Endothelial cell of umbilical vein (primary cell): ENCODE data around the gene FOXK1. TPM values are rescaled to one million over a fixed set of nuclear protein-coding genes. Genes with fewer than 3 reads are reported as not detected.

Experiments
- BruUV-seq: library from RNA; stranded (reverse); fragments of 400-500 nt; replicated peaks from 2 replicates; lab custom pipeline; 2021; lab: Mats Ljungman, UMichigan
- CTCF ChIA-PET: fragments of 300-600, 350-600 bp; sonication (Branson Sonifier 250); formaldehyde crosslinking; loops from one replicate; lab custom pipeline; 2021; ENCODE audit warnings: antibody characterized with exemption, inconsistent platforms; lab: Charles Lee
- POLR2A ChIA-PET: fragments of 300-600, 350-600 bp; sonication (Branson Sonifier 250); formaldehyde crosslinking; loops from one replicate; lab custom pipeline; 2021; ENCODE audit warnings: antibody characterized with exemption, inconsistent platforms; lab: Charles Lee
- DNase-seq: peaks from one replicate; pipeline ENCODE4 v3.0.0-alpha.2; 2011; ENCODE audit warnings: low read depth, low spot score
- FAIRE-seq: peaks from 2 replicates; lab custom pipeline; 2011; peaks lifted over from hg19 to GRCh38; lab: Jason Lieb, UNC
- H2AFZ ChIP-seq: 2 replicates; pipeline ENCODE4 v1.6.0; 2012; ENCODE audit warnings: low read depth, low read length, control low read depth, inconsistent platforms
- H3K27ac ChIP-seq: 2 replicates; pipeline ENCODE4 v1.5.1; 2011; ENCODE audit warnings: low read depth, mild to moderate bottlenecking, control low read depth, low read length, moderate library complexity; ENCODE audit not compliant: insufficient read depth
- H3K27me3 ChIP-seq, 2 experiments: 2 replicates each; pipeline versions ENCODE4 v1.6.0 to v1.6.1; 2011; ENCODE audit warnings: low read length in 2 of 2, mixed read lengths in 1 of 2; ENCODE audit not compliant: control insufficient read depth in 2 of 2, insufficient read depth in 2 of 2
- H3K36me3 ChIP-seq, 2 experiments: 2 replicates in 1 of 2; 3 replicates in 1 of 2; pipeline ENCODE4 v1.5.1; 2011; ENCODE audit warnings: low read length in 2 of 2, mild to moderate bottlenecking in 1 of 2, moderate library complexity in 1 of 2; ENCODE audit not compliant: control insufficient read depth in 2 of 2, insufficient read depth in 2 of 2; ENCODE audit errors: extremely low read depth in 1 of 2
- H3K4me1 ChIP-seq: 3 replicates; pipeline ENCODE4 v1.5.1; 2011; ENCODE audit warnings: mild to moderate bottlenecking, low read length; ENCODE audit not compliant: control insufficient read depth, insufficient read depth; ENCODE audit errors: extremely low read depth
- H3K4me2 ChIP-seq: 2 replicates; pipeline ENCODE4 v1.6.1; 2011; ENCODE audit warnings: low read length, control low read depth, mixed read lengths; ENCODE audit not compliant: insufficient read depth
- H3K4me3 ChIP-seq, 3 experiments: fragments of 200-600 bp in 1 of 3; sonication (generic), shearing (Covaris generic) in 1 of 3; replicated peaks in 1 of 3; 2 replicates each; pipeline ENCODE4 v1.5.1; 2011 to 2016; ENCODE audit warnings: control low read depth in 3 of 3, low read length in 3 of 3, mild to moderate bottlenecking in 2 of 3, inconsistent platforms in 1 of 3, low read depth in 1 of 3, moderate library complexity in 1 of 3; ENCODE audit not compliant: insufficient read depth in 1 of 3
- H3K79me2 ChIP-seq: 2 replicates; pipeline ENCODE4 v1.6.0; 2012; ENCODE audit warnings: low read length, inconsistent platforms; ENCODE audit not compliant: control insufficient read depth, insufficient read depth
- H3K9ac ChIP-seq: replicated peaks from 2 replicates; pipeline ENCODE3; 2011; ENCODE audit warnings: low read length, control low read depth; ENCODE audit not compliant: insufficient read depth; ENCODE audit errors: extremely low read depth
- H3K9me1 ChIP-seq: replicated peaks from 3 replicates; pipeline ENCODE4 v1.6.0; 2011; ENCODE audit warnings: mild to moderate bottlenecking, low read length; ENCODE audit not compliant: control insufficient read depth, insufficient read depth; ENCODE audit errors: extremely low read depth
- H3K9me3 ChIP-seq: replicated peaks from 2 replicates; pipeline ENCODE4 v1.5.1; 2012; ENCODE audit warnings: low read length, inconsistent platforms; ENCODE audit not compliant: control insufficient read depth, insufficient read depth
- H4K20me1 ChIP-seq: replicated peaks from 2 replicates; pipeline ENCODE3; 2011; ENCODE audit warnings: mild to moderate bottlenecking, low read length; ENCODE audit not compliant: control insufficient read depth, insufficient read depth; ENCODE audit errors: extremely low read depth
- EZH2 ChIP-seq: IDR thresholded peaks from 2 replicates; pipeline ENCODE4 v1.6.1; 2012; ENCODE audit warnings: borderline replicate concordance, low read depth, mild to moderate bottlenecking, moderate library complexity, low read length, inconsistent platforms; ENCODE audit not compliant: severe bottlenecking
- FOS ChIP-seq: IDR thresholded peaks from 2 replicates; pipeline ENCODE4 v1.6.1; 2011; ENCODE audit warnings: mild to moderate bottlenecking, low read length, moderate library complexity, borderline replicate concordance; ENCODE audit not compliant: insufficient read depth
- GATA2 ChIP-seq: IDR thresholded peaks from 2 replicates; pipeline ENCODE4 v1.7.0; 2011; ENCODE audit warnings: low read depth, mild to moderate bottlenecking, moderate library complexity, mixed read lengths, low read length; ENCODE audit not compliant: insufficient read length, insufficient read depth
- JUN ChIP-seq: IDR thresholded peaks from 2 replicates; pipeline ENCODE4 v1.6.1; 2011; ENCODE audit warnings: borderline replicate concordance, low read depth; ENCODE audit not compliant: insufficient read length, insufficient read depth
- MAX ChIP-seq: IDR thresholded peaks from 2 replicates; pipeline ENCODE4 v1.6.1; 2011; ENCODE audit not compliant: insufficient read depth, insufficient read length
- MYC ChIP-seq: IDR thresholded peaks from one replicate; pipeline ENCODE4 v1.6.1; 2011; ENCODE audit warnings: mild to moderate bottlenecking, low read depth, low read length
- POLR2A ChIP-seq: IDR thresholded peaks from 2 replicates; pipeline ENCODE4 v1.6.1; 2012; ENCODE audit warnings: low read depth, mild to moderate bottlenecking, control low read depth, low read length
- POLR2AphosphoS5 ChIP-seq: IDR thresholded peaks from 2 replicates; pipeline ENCODE4 v1.6.1; 2012; ENCODE audit warnings: low read depth, mild to moderate bottlenecking, control low read depth, low read length, moderate library complexity; ENCODE audit not compliant: insufficient read depth
- dilution Hi-C: fragments of 300-500 bp; cut with MboI; formaldehyde crosslinking; loops from one replicate; pipeline ENCODE4 v1.15.0; 2019; ENCODE audit warnings: low sequenced_read_pairs; ENCODE audit not compliant: extremely low pct_ligation_motif_present
- intact Hi-C: fragments of 100-400 bp; cut with micrococcal nuclease; formaldehyde crosslinking; loops from one replicate; pipeline ENCODE4 v1.10.0; 2022
- polyA plus RNA-seq, 4 experiments: library from polyadenylated mRNA; depleted of rRNA in 3 of 4; stranded (reverse) in 3 of 4; unstranded in 1 of 4; fragments of >200 nt; gene quantifications; 2 replicates each; pipeline versions ENCODE4 v1.2.1 to v1.2.3, GENCODE V29; 2011 to 2012; ENCODE audit warnings: missing spikeins in 1 of 4
- total RNA-seq: library from RNA; stranded (reverse); gene quantifications from 2 replicates; pipeline ENCODE4 v1.2.3, GENCODE V29; 2021
- TF ChIP-seq, protein P1 (sequence below), 2 donors: IDR thresholded peaks; 1 replicate in 1 of 2; 2 replicates in 1 of 2; pipeline ENCODE4 v1.5.1; 2011; ENCODE audit warnings: low read length in 2 of 2, mild to moderate bottlenecking in 2 of 2, moderate library complexity in 2 of 2, control low read depth in 1 of 2, inconsistent platforms in 1 of 2, low read depth in 1 of 2; ENCODE audit not compliant: insufficient read depth in 1 of 2; ENCODE audit errors: extremely low read depth in 1 of 2

The FOXK1 gene
- total and polyA plus RNA-seq, 2 donors (not counting 3 experiments of a cell fraction or from before 2014, with no cell fraction given): 8.0 to 52.1 TPM

DNA sequence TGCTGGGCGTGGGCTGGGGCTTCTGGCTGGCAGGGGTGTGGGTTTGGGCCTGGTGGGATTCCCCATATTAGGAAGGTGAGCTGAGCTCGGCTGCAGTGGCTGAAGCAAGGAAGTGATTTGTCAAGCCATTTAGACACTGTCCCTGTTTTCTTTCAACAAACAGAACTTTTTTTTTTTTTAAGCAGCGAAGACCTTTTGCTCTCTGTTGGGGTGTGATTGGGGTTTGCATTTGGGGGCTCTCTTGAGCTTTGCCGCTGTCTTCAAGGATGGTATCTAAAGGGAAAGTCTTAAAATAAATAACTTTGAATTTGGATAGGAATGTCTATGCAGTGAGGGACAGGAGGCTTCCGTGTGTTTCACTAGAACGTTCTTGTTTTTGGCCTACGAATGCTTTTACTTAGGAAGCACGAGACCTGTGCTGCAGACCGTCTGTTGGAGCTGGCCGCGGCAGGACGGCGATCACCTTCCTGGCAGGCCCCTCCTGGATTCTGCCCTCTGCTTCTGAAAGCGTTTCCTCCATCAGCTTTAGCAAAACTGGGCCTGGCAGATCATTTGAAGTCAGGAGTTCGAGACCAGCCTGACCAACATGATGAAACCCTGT is 43.9 kb downstream of the FOXK1 start:
- FAIRE-seq (peak; percentile 28), DNase-seq (peak; percentile 66)
- TF ChIP-seq GATA2 (no peak), POLR2A (no peak), EZH2 (no peak), MAX (no peak), FOS (no peak), POLR2AphosphoS5 (no peak), JUN (no peak), MYC (no peak)
- TF ChIP-seq, protein P1, sequence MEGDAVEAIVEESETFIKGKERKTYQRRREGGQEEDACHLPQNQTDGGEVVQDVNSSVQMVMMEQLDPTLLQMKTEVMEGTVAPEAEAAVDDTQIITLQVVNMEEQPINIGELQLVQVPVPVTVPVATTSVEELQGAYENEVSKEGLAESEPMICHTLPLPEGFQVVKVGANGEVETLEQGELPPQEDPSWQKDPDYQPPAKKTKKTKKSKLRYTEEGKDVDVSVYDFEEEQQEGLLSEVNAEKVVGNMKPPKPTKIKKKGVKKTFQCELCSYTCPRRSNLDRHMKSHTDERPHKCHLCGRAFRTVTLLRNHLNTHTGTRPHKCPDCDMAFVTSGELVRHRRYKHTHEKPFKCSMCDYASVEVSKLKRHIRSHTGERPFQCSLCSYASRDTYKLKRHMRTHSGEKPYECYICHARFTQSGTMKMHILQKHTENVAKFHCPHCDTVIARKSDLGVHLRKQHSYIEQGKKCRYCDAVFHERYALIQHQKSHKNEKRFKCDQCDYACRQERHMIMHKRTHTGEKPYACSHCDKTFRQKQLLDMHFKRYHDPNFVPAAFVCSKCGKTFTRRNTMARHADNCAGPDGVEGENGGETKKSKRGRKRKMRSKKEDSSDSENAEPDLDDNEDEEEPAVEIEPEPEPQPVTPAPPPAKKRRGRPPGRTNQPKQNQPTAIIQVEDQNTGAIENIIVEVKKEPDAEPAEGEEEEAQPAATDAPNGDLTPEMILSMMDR (IDR thresholded peaks at IDR 0.05; ENCODE audit: extremely low read depth in 1 of 2, insufficient read depth in 1 of 2, low read depth in 1 of 2, low read length in 2 of 2): no peak
- H3K79me2 ChIP-seq: peaks cover 68% of the 10 kb centered on the region
- peak overlapping the region; percentile 92 for H3K27ac ChIP-seq
- peaks cover 23% of the 10 kb centered on the region for H3K4me1 ChIP-seq
- CTCF ChIA-PET: interaction anchor here (1.4 to 3.6 kb wide), 7 partner anchors 9 to 84 kb away, joined by 3 to 14 read pairs (median 11); no protein-coding TSS in a partner anchor
- peaks cover 2 to 10% of the 10 kb centered on the region in 2 experiments for H3K36me3 ChIP-seq
- H3K4me2 ChIP-seq: peak overlapping the region; percentile 67
- no peaks in the 10 kb centered on the region for H3K9me1 ChIP-seq
- intact Hi-C loops: loop anchor here (1.0 kb wide), 6 partner anchors 12 to 85 kb away; no protein-coding TSS in a partner anchor
- no peaks in the 10 kb centered on the region for H3K9me3 ChIP-seq
- peak overlapping the region; percentile 90 for H3K9ac ChIP-seq
- BruUV-seq: no TSS peak
- dilution Hi-C loops: no loop called here
- no peaks in the 10 kb centered on the region for H3K27me3 ChIP-seq
- peak overlapping the region; percentile 4 for H2AFZ ChIP-seq
- peak overlapping the region; percentile 26 to 30 (median 28) for H3K4me3 ChIP-seq
- H4K20me1 ChIP-seq: no peaks in the 10 kb centered on the region
- POLR2A ChIA-PET: interaction anchor here (0.6 to 2.5 kb wide), 3 partner anchors 14 to 21 kb away, joined by 3 to 12 read pairs (median 4); no protein-coding TSS in a partner anchor
